Adrenal gland (tissue), 12 donors: ENCODE results near the gene HDGFL3. TPM values are rescaled to one million over a fixed set of nuclear protein-coding genes. Genes with fewer than 3 reads are reported as not detected.

ENCODE experiments used
- DNase-seq, 7 donors: peaks; one replicate each; pipeline ENCODE4 v3.0.0-alpha.2; 2019 to 2020
- H3K27ac ChIP-seq, 5 donors: fragments of 200-600 bp; sonication (generic) in 4 of 5; 1 replicate in 3 of 5; 2 replicates in 2 of 5; pipeline versions ENCODE4 v1.5.1 to v1.8.0; 2016 to 2020; ENCODE audit warnings: mild to moderate bottlenecking in 1 of 5
- H3K27me3 ChIP-seq: fragments of 200-600 bp; 2 replicates; pipeline ENCODE4 v1.8.0; 2021
- H3K36me3 ChIP-seq, 2 donors: fragments of 200-600 bp; replicated peaks in 1 of 2; 1 replicate in 1 of 2; 2 replicates in 1 of 2; pipeline versions ENCODE4 v1.5.1 to v1.8.0; 2018 to 2022
- H3K4me1 ChIP-seq, 2 donors: fragments of 200-600 bp; replicated peaks in 1 of 2; 1 replicate in 1 of 2; 2 replicates in 1 of 2; pipeline versions ENCODE4 v1.5.1 to v1.8.0; 2018 to 2021
- H3K4me3 ChIP-seq, 4 donors: fragments of 200-600 bp; sonication (generic) in 3 of 4; one replicate each; pipeline ENCODE4 v1.5.1; 2016 to 2018
- H3K9me3 ChIP-seq, 3 donors: fragments of 200-600 bp; sonication (generic) in 1 of 3; replicated peaks in 1 of 3; 1 replicate in 2 of 3; 2 replicates in 1 of 3; pipeline versions ENCODE4 v1.5.1 to v1.8.0; 2016 to 2021
- CTCF ChIP-seq, 6 experiments: fragments of 450-650 bp in 4 of 6; fragments of 200-600 bp in 2 of 6; sonication (generic) in 1 of 6; IDR thresholded peaks; 1 replicate in 5 of 6; 2 replicates in 1 of 6; pipeline versions ENCODE4 v1.5.1 to v1.8.0; 2016 to 2021; ENCODE audit warnings: antibody characterized with exemption in 6 of 6, mild to moderate bottlenecking in 2 of 6, moderate library complexity in 1 of 6
- POLR2A ChIP-seq, 2 donors: fragments of 450-650 bp; IDR thresholded peaks; one replicate each; pipeline ENCODE4 v1.6.1; 2017; ENCODE audit warnings: antibody characterized with exemption in 2 of 2, mild to moderate bottlenecking in 2 of 2, moderate library complexity in 1 of 2
- WGBS, 4 donors: extraction: QIAGEN DNeasy Blood & Tissue Kit in 2 of 4; methylation state at CpG; one replicate each; pipeline versions ENCODE4 v1.1.5 to v1.1.7; 2013 to 2017; 5-methylcytosine and 5-hydroxymethylcytosine counted together
- intact Hi-C, 2 donors: fragments of 100-400 bp; cut with DNase I; formaldehyde crosslinking; loops; one replicate each; pipeline versions ENCODE4 v1.14.1 to v1.15.0; 2022 to 2023
- polyA plus RNA-seq, 3 donors: library from polyadenylated mRNA; stranded (reverse); fragments of 200-250 nt in 2 of 3; fragments of 350-450 nt in 1 of 3; fragmentation: Illumina TruSeq in 1 of 3; extraction: RNeasy Lipid Tissue Mini Kit (QIAGEN cat#74804) in 1 of 3; gene quantifications; one replicate each; pipeline ENCODE4 v1.2.3, GENCODE V29; 2013 to 2014
- total RNA-seq, 9 donors: library from RNA; depleted of rRNA in 4 of 9; stranded (reverse); fragments of >200 nt in 4 of 9; fragments of 120-200 nt in 1 of 9; fragmentation: NEBNext Ultra II Directional in 1 of 9; extraction: Animal tissue kit (Norgen Biotek cat#: 25700) in 1 of 9; gene quantifications; one replicate each; pipeline versions ENCODE4 v1.1.0 to v1.2.4, GENCODE V29; 2013 to 2023
- donor health status: healthy with polysubstance abuse.
- donor health status: Bipolar disorder and iron deficiency.
- donor health status: DM: yes; HTN: yes; CAD: no.
- donor health status: DM: no; HTN: no; CAD: no.
- donor health status: DM: no; HTN: no; CAD: no.
- donor health status: DM: yes; HTN: yes; CAD: no.

HDGFL3 gene
- total and polyA plus RNA-seq, 12 donors, result 9.3 to 82.2 (median 52.9) TPM

GRCh38 chr15:83082730-83083386, 124.8 kb downstream of the HDGFL3 start:
- intact Hi-C loops, result no loop called here
- H3K4me3 ChIP-seq, result no peak overlapping the region
- 62 to 91% (median 73%) methylated on average over 3 to 5 of the region's 5 CpGs for WGBS, 4 donors

GRCh38 chr15:83081256-83082014, 126.2 kb downstream of the HDGFL3 start:
- no peak for DNase-seq
- TF ChIP-seq CTCF (IDR thresholded peaks at IDR 0.05) (no peak), POLR2A (IDR thresholded peaks at IDR 0.05) (no peak)
- WGBS, 4 donors, result 78 to 84% (median 81%) methylated on average over 5 of the region's 5 CpGs
- intact Hi-C loops, result no loop called here
- no peak overlapping the region for H3K27ac ChIP-seq
- no peaks in the 10 kb centered on the region for H3K27me3 ChIP-seq
- H3K4me1 ChIP-seq, result no peaks in the 10 kb centered on the region
- no peak overlapping the region for H3K4me3 ChIP-seq
- no peaks in the 10 kb centered on the region for H3K9me3 ChIP-seq
- H3K36me3 ChIP-seq, result no peaks in the 10 kb centered on the region

More at GRCh38 chr15:83082730-83083386, 124.8 kb downstream of the HDGFL3 start:
- H3K27me3 ChIP-seq, result no peaks in the 10 kb centered on the region
- H3K36me3 ChIP-seq, result no peaks in the 10 kb centered on the region
- TF ChIP-seq POLR2A (IDR thresholded peaks at IDR 0.05), result no peak
- no peak for TF ChIP-seq CTCF (IDR thresholded peaks at IDR 0.05)
- H3K9me3 ChIP-seq, result no peaks in the 10 kb centered on the region
- no peak overlapping the region for H3K27ac ChIP-seq
- no peaks in the 10 kb centered on the region for H3K4me1 ChIP-seq
- no peak for DNase-seq

GRCh38 chr15:83078712-83079111, 128.9 kb downstream of the HDGFL3 start:
- H3K27ac ChIP-seq, result no peak overlapping the region
- intact Hi-C loops, result no loop called here
- 81 to 86% (median 84%) methylated on average over 7 of the region's 7 CpGs for WGBS, 4 donors

More at GRCh38 chr15:83078712-83079111, 128.9 kb downstream of the HDGFL3 start:
- TF ChIP-seq CTCF (IDR thresholded peaks at IDR 0.05) (no peak), POLR2A (IDR thresholded peaks at IDR 0.05) (no peak)
- Histone ChIP-seq H3K27me3 (no peaks in the 10 kb centered on the region), H3K36me3 (no peaks in the 10 kb centered on the region), H3K4me3 (no peak overlapping the region), H3K9me3 (no peaks in the 10 kb centered on the region), H3K4me1 (no peaks in the 10 kb centered on the region)
- DNase-seq, result no peak

Other genes with a start within 250 kb of the HDGFL3 start
- gene RAMAC, start 221.6 kb downstream of the HDGFL3 start, total RNA-seq, result 10 to 100 TPM; 19.3 to 80.0 (median 21.9) TPM
- gene RAMAC, start 221.6 kb downstream of the HDGFL3 start, polyA plus RNA-seq, result 10 to 100 TPM; 12.7 to 28.4 (median 16.1) TPM
- gene C15orf40, start 196.2 kb downstream of the HDGFL3 start, total RNA-seq, result 10 to 100 TPM in 8 of 9 donors, 1 to 10 TPM in 1; 7.8 to 27.0 (median 22.2) TPM
- 10 to 100 TPM; 22.4 to 28.2 (median 24.0) TPM for gene C15orf40, start 196.2 kb downstream of the HDGFL3 start, polyA plus RNA-seq
- 10 to 100 TPM; 38.8 to 72.6 (median 50.7) TPM for gene BTBD1, start 140.6 kb downstream of the HDGFL3 start, total RNA-seq
- 10 to 100 TPM in 2 of 3 donors, 1 to 10 TPM in 1; 7.2 to 65.9 (median 12.5) TPM for gene BTBD1, start 140.6 kb downstream of the HDGFL3 start, polyA plus RNA-seq
- 1 to 10 TPM in 8 of 9 donors, under 1 TPM in 1; 0.67 to 9.5 (median 5.4) TPM for gene TM6SF1, start 100.2 kb downstream of the HDGFL3 start, total RNA-seq
- gene TM6SF1, start 100.2 kb downstream of the HDGFL3 start, polyA plus RNA-seq, result 1 to 10 TPM; 1.7 to 3.1 (median 2.2) TPM
- gene BNC1, start 76.8 kb upstream of the HDGFL3 start, total RNA-seq, result under 1 TPM in 7 of 9 donors, not detected in 2; 0.07 to 0.55 (median 0.19) TPM
- gene BNC1, start 76.8 kb upstream of the HDGFL3 start, polyA plus RNA-seq, result under 1 TPM in 2 of 3 donors, not detected in 1; 0.03 to 0.08 TPM
- 1 to 10 TPM in 3 of 9 donors, not detected in 6; 1.2 to 1.7 (median 1.5) TPM for gene SH3GL3, start 239.5 kb upstream of the HDGFL3 start, total RNA-seq
- gene SH3GL3, start 239.5 kb upstream of the HDGFL3 start, polyA plus RNA-seq, result 1 to 10 TPM in 1 of 3 donors, under 1 TPM in 2; 0.24 to 1.3 (median 0.59) TPM